Breast epithelium (tissue), 3 donors: ENCODE data around the gene PDIA6.

ENCODE experiments used
- POLR2A ChIP-seq: fragments of 450-650 bp; IDR thresholded peaks from one replicate; pipeline ENCODE4 v1.6.1; 2016; ENCODE audit warnings: antibody characterized with exemption, mild to moderate bottlenecking, moderate library complexity
- POLR2AphosphoS5 ChIP-seq, 3 donors: sonication (generic); formaldehyde crosslinking; IDR thresholded peaks; one replicate each; pipeline ENCODE4 v1.6.1; 2017; ENCODE audit warnings: antibody characterized with exemption in 3 of 3
- TF ChIP-seq, protein P1 (sequence below), 3 donors: fragments of 450-650 bp; IDR thresholded peaks; one replicate each; pipeline ENCODE4 v1.5.1; 2016 to 2017; ENCODE audit warnings: antibody characterized with exemption in 3 of 3, mild to moderate bottlenecking in 3 of 3, moderate library complexity in 3 of 3

DNA sequence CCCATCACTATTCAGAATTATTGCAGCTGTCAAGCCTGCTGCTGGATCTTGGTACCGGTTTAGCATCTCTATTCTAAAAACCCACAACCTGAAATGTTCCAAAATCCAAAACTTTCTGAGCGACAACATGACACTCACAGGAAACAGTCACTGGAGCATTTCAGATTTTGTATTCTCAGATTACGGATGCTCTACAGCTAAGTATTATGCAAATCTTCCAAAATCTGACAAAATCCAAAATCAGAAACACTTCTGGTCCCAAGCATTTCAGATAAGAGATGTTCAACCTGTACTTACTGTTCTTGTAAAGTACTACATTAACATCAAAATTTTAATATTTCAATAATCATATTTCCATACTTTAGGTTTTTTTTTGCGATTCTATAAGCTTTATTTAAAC lies 12.4 kb downstream of the PDIA6 start:
- TF ChIP-seq, protein P1, sequence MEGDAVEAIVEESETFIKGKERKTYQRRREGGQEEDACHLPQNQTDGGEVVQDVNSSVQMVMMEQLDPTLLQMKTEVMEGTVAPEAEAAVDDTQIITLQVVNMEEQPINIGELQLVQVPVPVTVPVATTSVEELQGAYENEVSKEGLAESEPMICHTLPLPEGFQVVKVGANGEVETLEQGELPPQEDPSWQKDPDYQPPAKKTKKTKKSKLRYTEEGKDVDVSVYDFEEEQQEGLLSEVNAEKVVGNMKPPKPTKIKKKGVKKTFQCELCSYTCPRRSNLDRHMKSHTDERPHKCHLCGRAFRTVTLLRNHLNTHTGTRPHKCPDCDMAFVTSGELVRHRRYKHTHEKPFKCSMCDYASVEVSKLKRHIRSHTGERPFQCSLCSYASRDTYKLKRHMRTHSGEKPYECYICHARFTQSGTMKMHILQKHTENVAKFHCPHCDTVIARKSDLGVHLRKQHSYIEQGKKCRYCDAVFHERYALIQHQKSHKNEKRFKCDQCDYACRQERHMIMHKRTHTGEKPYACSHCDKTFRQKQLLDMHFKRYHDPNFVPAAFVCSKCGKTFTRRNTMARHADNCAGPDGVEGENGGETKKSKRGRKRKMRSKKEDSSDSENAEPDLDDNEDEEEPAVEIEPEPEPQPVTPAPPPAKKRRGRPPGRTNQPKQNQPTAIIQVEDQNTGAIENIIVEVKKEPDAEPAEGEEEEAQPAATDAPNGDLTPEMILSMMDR (IDR thresholded peaks at IDR 0.05): no peak
- TF ChIP-seq POLR2A (no peak), POLR2AphosphoS5 (IDR thresholded peaks at IDR 0.05) (no peak)
